Right kidney (tissue), 9 donors: Measurements from ENCODE around the gene FOXL2.

Experiments
- DNase-seq: peaks from one replicate; pipeline ENCODE4 v3.0.0-alpha.2; 2016
- long read RNA-seq, 8 donors: transcript quantifications; one replicate each; lab custom pipeline, GENCODE V29; 2026

Gene FOXL2
- long read RNA-seq, donor 1, result 0 reads
- long read RNA-seq, donor 2, result 0 reads
- long read RNA-seq, donor 3, result 0 reads
- long read RNA-seq, donor 4, result 0 reads
- long read RNA-seq, donor 5, result 0 reads
- long read RNA-seq, donor 6, result 0 reads
- long read RNA-seq, donor 7, result 0 reads
- long read RNA-seq, donor 8, result 0 reads

DNA sequence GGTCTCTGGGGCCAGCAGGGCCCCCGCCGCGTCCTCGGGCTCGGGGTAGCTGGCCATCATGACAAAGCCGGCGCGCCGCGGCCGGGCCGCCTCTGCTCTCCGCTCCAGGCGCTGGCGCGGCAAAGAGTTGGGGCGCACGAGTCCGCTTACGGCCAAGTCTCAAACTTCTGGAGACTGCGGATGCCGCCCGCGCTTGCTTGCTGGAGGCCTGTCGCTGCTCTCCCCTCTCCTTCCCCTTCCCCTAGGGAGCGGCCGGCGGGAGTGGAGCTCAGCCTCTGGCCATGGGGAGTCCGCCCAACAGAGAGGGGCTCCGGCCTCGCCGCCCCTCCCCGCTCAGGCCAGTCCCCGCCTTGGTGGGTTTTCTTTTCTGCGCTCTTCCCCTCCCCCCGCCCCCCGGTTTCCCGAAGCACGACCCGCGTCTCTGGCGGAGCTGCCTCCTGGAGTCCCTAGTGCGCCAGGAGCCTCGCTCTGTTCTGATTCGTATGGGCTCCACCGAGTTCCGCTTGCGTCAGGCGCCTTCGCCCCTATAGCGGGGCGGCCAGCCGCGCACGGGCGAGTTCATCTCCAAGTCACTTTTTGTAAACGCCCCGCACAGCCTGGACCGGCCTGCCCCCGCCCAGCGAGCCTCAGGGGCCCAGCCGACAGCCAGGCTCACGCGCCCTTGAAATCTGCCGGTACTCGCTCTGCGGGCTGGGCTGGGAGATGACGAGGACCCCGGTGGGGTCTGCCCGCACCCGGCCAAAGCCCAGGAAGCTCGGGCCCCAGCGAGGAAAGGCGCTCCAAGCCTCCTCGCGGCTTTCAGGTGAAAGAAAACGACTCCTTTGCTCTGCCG is at the start of gene FOXL2, which contains the start of gene FOXL2NB:
Gene FOXL2 (minus strand): TSS at position 475 of the 832 bp plus-strand sequence. CDS start 415 bp downstream, at position 60.
Gene FOXL2NB (plus strand): TSS at position 555 of the 832 bp plus-strand sequence. CDS start 148 bp downstream, at position 703.
- DNase-seq, result peak; percentile 76

DNA sequence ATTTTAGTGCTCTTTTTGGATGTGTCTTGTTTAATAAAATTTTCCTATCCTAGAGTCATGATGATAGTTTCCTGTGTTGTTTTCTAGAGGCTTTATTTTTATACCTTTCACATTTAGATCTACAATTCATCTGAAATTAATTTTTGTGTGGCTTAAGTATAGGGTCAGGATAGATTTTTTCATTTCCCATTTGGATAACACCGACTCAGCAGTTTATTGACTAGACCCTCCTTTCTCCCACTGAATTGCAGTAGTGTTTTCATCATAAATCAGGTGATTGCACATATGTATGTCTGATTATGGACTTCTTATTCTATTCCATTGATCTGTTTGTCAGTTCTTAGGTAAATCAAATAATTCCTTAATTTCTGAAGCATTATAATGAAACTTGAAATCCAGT is 48.8 kb upstream of the FOXL2 start:
- no peak for DNase-seq

DNA sequence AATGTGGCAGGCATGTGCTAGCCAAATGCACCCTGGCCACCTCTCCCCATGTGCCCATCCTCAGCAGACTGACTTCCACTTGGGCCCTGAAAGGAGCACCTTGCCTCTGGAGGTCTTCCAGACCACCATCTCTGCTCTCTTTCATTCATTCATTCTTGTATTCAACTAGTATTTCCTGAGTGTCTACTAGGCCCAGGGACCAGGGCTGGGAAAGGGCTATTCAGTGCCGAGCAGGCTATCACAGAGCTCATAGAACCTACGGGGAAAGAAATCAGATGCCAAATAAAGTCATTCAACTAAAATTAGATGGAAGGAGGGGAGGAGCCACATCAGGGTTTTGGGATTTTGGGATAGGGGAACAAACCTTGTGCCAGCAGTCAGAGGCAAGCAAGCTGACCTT is 40.2 kb upstream of the FOXL2 start:
- no peak for DNase-seq

DNA sequence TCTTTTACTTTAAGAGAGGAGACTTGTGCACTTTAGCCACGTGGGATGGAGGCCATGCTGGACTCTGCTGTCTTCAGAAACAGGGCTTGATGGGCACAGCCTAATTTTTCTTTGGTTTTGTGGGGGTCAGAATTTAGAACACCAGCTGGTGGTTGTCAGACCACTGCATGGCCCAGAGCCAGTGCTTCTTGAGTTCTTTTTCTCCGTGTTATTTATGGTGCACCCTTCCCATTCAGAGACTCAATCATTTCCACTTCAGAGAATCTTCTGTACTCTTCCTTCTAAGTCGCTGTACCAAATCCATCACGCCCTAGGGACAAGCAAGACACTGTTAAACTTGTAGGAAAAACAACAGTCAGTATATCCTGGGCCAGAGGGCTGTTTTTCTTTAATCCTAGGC is 39.0 kb upstream of the FOXL2 start:
- DNase-seq, result no peak

DNA sequence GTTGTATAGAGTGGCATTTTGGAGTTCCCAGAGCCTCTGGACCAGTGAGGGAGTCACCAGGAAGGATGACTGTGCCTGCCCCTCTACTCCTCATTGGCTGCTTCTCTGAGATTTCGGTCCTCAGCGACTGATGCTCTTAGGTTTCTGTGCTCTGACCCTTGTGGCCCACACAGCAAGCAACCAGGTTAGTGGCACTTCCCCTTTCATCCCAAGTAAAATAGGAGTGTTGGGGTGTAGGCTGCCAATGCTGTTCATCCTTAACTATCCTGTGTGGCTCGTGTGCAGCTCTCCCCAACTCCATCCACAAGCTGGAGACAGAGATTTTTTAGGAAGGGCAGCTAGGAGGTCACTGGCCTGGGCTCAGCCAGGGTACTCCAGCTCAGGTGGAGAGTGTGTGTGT is 37.9 kb upstream of the FOXL2 start:
- DNase-seq, result no peak

DNA sequence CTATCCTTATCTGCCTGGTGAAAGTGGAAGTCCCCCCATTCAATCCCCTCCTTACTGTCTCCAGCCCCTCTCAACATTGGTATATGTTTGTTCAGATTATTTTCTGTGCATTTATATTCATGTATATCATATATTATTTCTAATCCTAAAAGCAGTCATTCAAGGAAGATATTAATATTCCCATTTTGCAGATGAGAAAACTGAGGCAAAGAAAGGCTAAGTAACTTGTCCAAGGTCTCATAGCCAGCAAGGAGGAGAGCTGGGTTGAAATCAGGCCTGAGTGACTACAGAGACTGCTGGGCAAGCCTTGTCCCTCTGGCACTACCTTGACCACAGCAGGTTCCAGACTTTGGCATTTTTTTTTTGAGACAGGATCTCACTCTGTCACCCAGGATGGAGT is 29.1 kb upstream of the FOXL2 start:
- no peak for DNase-seq

DNA sequence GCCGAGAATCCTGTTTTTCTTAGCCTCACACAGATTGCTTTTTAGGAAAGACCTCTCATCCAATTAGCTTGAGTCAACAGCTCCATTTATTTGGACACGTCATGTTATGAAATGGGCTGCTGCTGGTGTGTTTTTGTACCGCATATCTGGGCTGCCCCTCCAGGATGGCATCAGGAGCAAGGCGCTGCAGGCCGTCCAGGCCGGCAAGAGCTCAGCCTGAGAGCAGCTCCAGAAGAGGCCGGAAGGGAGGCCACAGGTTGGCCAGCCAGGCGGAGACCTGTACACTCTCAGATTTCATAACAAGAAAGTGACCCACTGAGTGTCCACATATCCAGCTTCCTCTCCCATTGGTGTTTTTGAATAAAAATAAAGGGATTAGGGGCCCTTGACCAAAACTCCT is 28.4 kb upstream of the FOXL2 start:
- no peak for DNase-seq

DNA sequence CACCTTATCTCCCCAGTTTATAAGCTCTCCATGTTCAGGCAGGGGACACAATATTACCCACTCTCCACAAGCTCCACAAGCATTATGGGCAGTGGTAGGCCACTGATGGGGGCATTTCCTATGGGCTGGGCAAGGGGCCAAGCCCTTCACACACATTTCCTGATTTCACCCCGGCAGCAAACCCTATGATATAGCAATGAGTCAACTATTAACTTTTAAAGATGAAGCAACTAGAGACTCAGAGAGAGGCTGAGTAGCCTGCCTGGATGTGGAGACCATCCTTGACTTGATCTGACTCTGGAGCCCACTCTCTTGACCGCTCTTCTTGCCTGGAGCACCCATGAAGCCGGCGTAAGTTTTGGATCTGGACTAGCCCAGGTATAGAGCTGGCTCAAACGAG is 27.5 kb upstream of the FOXL2 start:
- no peak for DNase-seq

DNA sequence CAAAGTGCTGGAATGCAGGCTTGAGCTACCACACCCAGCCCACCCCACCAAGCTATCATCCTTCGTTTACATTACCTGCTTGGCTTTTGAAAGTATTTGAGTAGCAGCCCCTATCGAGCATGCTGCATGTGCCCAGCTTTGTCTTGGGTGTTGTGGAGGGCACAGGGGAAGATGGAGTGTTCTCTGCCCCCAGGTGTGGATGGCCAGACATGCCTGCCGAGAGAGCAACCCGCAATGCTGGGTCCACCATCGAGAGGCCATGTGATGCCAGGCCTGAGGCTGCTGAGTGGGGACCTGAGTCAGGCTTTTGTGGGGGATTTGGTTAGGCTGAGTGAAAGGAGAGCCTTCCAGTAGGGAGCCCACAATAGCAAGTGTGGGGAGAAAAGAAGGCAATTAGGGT is 26.0 kb upstream of the FOXL2 start:
- no peak for DNase-seq

DNA sequence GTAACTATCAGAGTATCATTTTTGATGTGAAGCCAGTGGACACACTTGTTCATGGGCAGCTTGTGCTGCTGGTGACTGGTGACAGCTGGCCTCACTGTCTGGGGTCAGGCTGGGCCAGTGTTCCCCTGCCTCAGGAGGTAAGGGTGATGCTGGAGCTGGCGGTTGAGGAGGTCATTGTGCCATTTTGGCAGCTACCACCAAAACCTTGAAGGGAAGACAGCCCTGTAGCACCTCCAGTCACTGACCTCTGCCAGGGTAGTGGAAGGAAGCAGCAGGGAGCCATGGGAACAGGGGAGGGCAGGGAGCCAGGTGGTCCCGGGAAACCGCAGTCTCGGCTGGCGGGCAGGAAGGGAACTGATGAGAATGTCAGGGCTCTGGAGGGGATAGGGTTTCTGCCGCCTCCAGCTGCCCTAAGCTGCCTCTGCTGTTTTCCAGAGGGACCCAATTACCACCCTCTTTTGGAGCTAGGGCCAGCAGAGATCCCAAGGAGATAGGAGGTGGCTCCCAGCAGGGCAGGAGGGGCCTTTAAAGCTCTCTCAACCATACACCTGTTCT is 24.9 kb upstream of the FOXL2 start:
- no peak for DNase-seq

DNA sequence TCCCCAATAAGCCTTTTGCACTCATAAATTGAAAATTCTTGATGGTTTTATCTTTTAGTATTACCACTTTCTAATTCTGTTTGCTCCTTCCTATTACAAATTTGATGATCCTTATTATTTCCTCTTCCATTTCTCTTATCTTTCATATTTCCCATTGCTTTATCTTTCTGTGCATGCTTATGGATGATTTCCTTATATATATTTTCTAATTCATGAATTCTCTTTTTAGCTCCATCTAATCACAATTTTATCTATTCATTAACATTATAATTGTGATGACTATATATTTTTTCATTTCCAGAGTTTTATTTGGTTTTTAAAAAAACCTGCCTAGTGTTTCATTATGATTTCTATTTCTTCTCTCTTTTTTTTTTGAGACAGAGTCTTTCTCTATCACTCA is 18.0 kb upstream of the FOXL2 start:
- DNase-seq, result no peak

DNA sequence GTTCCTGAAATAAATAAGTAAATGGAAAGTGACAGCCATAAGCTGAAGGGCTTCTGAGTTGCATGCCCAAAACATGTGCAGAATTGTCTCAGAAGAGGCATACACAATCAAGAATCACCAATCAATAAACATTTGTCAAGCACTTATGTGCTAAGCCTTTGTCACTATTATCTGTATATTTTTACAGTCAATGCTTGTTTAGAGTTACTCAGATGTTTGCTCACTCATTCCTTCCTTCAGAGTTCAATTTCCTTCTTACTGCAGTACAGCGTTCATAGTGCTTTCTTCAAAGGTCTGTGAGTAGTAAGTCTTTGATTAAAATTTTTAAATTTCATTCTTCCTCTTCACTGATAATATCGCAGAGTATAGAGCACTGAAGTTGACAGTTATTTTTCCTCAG is 17.3 kb upstream of the FOXL2 start:
- no peak for DNase-seq

DNA sequence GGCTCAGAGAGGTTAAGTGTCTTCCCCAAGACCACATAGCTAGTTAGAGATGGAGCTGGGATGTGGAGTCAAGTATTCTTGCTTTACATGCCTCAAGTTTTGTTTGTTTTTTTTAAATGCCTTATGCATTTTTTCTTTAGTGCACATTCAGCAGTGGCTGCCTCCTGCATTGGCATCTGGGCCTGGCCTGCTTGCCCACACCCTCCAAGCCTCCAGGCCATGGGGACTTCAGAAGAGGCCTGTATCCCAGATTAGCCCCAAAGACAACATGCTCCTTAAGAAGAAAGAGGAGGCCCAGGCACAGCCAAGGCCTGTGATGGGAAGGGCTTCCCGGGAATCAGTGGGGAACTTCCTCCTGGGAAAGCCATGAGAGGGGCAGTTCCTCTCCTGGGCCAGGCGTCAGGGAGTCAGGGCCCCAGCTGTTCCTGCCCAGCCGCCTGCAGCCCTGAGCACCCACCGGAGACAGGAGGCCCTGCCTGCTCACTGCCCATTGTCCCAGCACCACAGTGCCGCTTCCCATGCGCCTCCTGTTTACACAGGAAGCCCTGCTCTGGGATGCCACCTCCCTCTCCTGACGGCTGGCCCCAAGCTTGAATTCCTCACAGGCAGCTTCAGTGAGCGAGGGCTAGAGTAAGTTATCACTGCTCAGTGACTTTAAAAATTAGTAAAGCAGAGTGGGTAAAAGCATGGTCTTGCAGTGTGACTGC is 16.1 kb upstream of the FOXL2 start:
- no peak for DNase-seq

DNA sequence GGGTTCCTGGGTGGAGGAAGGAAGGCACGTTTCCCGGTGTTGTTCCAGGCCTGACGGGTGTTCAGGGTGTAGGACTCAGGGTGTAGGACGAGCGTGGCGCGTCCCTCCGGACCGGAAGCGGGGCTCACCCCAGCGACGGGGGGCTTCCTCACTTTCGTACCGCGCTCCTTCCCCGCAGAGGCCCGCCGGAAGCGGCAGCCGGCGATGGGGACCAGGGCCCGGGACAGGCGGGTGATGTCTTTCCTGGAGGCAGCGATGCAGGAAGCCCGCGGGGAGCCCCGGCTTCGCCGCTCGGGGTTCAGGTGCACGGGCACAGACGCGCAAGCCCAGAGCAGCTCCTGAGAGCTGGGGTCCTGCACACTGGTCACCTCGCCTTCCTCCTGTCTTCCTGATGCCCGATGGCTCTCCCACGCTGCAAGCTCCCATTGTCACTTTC is 13.5 kb upstream of the FOXL2 start:
- peak; percentile 35 for DNase-seq

DNA sequence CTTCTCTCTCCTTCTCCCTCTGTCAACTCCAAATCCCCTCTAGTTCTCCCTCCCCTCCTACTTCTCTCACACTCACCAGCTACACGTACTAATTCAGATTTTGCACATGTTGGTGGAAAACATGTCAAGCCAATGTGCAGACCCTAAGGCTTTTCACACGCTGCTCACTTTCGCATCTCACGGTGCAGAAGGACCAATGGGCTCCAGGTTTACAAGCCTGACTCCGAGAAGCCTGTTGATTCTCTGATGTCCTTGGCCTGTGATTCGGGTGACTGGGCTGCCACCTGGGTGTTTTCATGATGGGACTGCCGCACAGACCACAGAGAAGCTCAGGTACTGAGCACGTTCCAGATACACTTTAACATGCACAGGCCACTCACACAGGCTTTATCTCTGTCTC is 3.8 kb upstream of the FOXL2 start:
- no peak for DNase-seq

DNA sequence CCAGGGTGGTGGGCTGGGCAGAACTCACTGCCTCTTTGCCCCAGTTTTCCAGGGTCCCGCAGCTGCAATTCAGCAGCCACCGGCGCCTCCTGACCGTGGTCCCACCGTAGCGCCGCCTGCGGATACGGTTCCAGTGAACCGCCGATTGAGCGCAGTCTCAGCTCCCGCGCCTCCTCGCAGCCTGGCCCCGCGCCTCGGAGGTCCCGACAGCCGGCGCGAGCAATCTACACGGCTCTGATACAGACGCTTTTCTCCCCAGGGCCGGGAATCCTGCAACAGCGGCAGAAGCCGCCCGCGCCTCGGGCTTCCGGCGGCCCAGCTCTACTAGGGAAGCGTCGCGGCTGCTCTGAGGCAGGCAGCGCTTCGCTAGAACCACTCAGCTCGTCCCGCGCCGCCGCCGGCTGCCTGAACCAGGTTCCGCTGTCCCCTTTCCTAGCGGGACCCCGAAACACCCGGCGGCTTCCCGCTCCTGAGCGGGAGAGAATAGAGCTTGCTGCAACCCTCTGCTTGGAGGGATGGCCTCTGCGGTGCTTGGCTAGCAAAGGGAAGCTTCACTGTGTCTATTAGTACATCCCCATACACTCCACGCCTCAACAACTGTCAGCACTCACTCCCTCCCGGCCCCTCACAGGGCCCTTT is 3.2 kb upstream of the FOXL2 start:
- peak; percentile 77 for DNase-seq

DNA sequence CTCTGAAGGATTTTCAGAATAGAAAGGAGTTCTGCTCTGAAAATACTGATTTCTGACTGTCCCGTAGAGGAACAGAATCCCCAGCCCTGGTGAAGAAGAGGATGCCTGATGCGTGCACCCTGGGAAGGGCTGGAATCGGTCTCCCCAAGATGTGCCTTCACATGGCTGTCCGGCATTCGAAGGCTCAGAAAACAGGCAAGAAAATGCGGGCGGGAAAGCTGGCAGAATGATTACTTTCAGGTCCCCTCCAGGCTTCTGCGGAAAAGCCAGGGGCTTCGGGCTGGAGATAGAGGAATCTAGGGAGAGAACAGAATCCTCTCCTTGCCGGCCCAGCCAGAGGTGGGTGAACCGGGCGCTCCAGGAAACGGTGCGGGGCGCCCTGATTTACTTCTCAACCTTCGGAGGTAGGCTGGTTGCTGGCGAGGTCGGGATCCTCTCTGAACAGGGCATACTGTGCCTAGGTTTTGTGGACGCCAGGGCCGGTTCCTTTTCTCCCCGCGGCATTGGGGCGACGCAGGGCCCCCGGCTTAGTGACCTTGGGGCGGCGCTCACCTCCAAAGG is 2.6 kb upstream of the FOXL2 start:
- peak; percentile 40 for DNase-seq

DNA sequence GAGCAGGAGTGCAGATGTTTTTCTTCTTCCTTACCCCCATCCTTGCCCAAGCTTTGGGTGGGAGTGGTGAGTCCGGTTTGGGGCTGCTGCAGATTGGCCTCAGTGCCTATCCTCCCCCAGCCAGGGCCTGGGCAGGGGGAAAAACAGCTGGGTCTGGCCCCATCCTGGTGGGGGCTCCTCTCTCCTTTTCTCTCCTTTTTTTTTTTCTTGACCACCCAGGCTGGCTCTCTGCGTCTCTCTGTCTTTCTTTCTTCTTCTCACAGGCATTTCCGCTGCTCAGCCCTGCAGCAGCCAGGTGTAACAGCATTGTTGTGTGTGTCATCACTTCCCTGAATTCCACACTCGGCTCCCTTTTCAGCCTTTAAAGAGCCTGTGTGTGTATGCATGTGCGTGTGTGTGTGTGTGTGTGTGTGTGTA is 2.1 kb upstream of the FOXL2 start:
- DNase-seq, result peak; percentile 26

DNA sequence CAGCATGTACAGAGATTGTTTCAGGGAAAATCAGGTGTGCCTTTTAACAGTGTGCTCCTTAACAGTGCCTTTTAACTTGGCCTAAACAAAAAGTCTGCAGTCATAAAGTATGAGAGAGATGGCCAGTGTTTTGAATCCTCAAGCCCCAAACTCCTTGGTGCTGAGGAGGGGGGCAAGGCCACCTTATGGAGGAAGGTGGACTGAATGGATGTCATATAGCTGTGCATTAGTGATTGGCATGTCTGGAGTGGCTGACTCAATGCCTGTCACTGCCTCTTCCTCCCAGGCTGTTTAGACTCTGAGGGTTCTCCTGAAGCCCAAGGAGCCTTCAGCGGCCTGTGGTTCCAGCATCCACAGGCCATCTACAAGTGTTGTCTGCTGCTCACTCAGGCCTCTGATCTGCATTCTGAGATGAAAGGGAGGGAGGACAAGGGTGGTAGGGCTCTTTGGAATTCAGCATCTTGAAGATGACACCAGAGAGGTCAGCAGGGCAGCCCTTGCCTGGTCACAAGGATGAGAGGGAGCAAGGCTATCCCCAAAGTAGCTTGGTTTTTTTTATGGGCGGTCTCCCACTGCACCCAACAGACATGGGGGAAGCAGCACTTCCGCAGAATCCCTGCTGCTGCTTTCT is 1.5 kb upstream of the FOXL2 start:
- no peak for DNase-seq

DNA sequence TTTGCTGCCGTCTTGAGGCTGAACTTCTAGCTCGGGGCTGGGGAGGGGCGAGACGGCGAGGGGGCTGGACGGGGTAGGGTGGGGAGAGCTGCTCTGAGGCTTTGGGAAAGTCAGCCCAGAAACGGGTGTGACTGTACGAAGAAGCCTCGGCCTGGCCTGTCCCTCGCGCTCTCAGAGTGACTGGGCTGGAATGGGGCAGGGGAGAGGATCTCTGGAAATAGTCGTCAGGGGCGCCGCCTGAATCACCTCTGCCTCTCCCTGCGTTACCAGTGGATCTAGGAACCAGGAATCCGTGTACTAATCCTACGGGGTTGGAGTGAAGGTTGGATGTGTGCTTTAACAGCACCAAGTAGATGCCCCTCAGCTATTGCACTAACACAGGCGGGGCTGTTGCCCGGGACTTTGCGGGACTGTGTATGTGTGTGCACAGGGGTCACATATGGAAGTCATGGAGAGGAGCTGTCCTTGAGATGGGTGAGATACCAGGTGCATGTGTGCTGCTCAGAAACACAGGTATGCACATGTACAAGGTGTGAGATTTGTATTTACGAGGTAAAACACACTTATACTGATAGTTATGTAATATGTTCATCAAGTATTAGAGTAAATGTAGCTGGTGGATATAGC is 671 bp upstream of the FOXL2 start:
- peak; percentile 29 for DNase-seq
